GM12873 (cell line): Measurements from ENCODE around the gene FARP1.

ENCODE experiments used
- CTCF ChIP-seq: IDR thresholded peaks from 2 replicates; pipeline ENCODE4 v1.5.1; 2012; ENCODE audit warnings: low read depth, mild to moderate bottlenecking, moderate library complexity, low read length, control low read depth; ENCODE audit not compliant: insufficient read depth; ENCODE audit errors: missing control alignments

Gene FARP1

GRCh38 chr13:98445340-98446233, 302.7 kb downstream of the FARP1 start:
- TF ChIP-seq CTCF, result peak; percentile 100

- TF ChIP-seq CTCF, result no peak
These were observed 303.3 kb downstream of the FARP1 start for GRCh38 chr13:98446234-98446621.

DNA sequence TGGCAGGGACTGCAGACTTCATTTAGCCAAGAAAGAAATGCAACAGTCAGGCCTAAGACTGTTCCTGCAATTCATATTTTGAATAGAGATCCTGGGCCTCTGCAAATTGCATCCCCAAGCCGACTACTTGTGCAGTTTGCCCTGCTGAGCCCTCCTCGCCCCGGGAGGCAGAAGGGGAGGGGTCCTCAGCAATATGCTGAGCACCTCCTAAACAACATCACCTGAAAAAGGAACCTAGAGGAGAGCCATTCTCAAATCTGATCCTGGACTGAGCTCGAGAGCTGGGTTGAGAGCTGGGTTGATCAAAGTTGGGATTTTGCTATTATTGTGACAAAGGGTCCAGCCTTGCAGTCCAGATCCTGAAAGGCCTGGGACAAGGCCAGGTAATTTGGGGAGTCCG, 304.2 kb downstream of the FARP1 start:
- TF ChIP-seq CTCF, result no peak

GRCh38 chr13:98447881-98448641, 305.2 kb downstream of the FARP1 start:
- peak; percentile 47 for TF ChIP-seq CTCF

DNA sequence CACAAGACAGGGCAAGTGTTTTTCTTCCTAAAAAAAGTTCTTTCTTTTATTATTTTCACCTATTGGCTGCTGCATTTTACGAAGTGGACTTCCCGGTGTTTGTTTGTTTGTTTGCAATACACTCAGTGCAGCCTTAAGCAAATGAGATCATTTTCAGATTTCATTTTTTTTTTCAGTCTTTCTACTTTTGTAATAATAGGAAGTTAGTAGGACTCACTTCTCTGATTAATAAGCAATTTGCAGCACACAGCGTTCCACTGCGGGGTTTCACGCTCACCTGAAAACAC, 305.7 kb downstream of the FARP1 start:
- no peak for TF ChIP-seq CTCF

DNA sequence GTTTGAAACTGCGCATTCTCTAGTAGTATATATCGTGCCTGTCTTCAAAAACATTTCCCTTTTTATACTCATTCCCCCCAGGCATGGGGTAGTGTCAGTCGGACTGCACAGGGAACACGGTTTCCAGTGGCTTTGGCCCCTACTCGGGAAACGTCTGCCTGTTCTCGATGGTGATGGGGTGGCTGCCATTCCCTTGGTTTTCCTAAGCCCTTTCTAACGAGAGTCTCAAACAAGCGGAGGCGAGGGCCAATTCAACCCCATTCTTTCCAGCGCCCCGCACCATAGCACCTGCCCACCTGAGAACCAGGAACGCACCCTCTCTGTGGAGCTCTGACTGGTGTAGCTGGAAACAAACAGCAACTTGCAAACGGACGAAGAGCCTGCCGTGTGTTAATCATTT, 306.4 kb downstream of the FARP1 start:
- no peak for TF ChIP-seq CTCF

DNA sequence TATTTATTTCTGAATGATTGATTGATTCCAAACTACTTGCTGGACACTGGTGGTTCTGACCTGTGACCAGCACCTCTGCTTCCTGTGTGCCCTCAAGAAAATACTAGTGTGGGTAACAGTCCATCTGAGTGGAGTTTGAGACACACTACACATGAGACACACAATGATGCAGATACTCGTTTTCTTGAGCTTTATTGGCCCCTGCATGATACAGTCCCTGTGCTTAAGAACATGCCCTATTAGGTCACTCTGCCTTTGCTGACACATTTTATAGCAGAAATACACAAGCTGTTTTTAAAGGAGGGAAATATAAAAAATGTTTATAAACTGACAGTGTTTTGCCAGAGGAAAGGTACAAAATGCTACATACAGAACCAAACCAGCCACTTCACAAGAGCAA, 307.1 kb downstream of the FARP1 start:
- no peak for TF ChIP-seq CTCF
